K562 (cell line): ENCODE measurements around the gene HSPB1. TPM values are rescaled to one million over a fixed set of nuclear protein-coding genes. Genes with fewer than 3 reads are reported as not detected.

ENCODE experiments used
- CBFB ChIP-seq: sonication (generic); formaldehyde crosslinking; IDR thresholded peaks from 2 replicates; pipeline ENCODE4 v1.4.0; 2020; ENCODE audit warnings: mild to moderate bottlenecking, missing genetic modification reagents
- CEBPB ChIP-seq: fragments of 450-650 bp; IDR thresholded peaks from 2 replicates; pipeline ENCODE4 v1.6.1; 2016; ENCODE audit warnings: missing genetic modification characterization, missing compliant biosample characterization
- FOS ChIP-seq: IDR thresholded peaks from 3 replicates; pipeline ENCODE4 v1.6.1; 2011; ENCODE audit not compliant: insufficient read length; ENCODE audit errors: extremely low read depth
- HCFC1 ChIP-seq: IDR thresholded peaks from 2 replicates; pipeline ENCODE4 v1.6.1; 2012; ENCODE audit warnings: low read depth, low read length, improper control_type of control experiment
- HMG20B ChIP-seq: fragments of 250-450 bp; sonication (Bioruptor Pico); IDR thresholded peaks from 2 replicates; pipeline ENCODE4 v1.5.0; 2021; ENCODE audit warnings: mild to moderate bottlenecking
- HNRNPH1 ChIP-seq: fragments of 200-400 bp; formaldehyde crosslinking; optimal IDR thresholded peaks from 2 replicates; pipeline ENCODE3; 2017; ENCODE audit warnings: low read depth, mild to moderate bottlenecking, low read length, moderate library complexity
- MAFF ChIP-seq: IDR thresholded peaks from 2 replicates; pipeline ENCODE4 v1.6.1; 2012; ENCODE audit warnings: low read length, improper control_type of control experiment
- polyA plus RNA-seq, 8 experiments: library from polyadenylated mRNA; depleted of rRNA in 4 of 8; stranded (reverse) in 5 of 8; unstranded in 3 of 8; fragments of >200 nt; fragmentation: Nextera tagmentation in 2 of 8; fragmentation: Illumina TruSeq in 1 of 8; extraction: Ambion mirVana in 2 of 8; extraction: Trizol in 1 of 8; gene quantifications; 2 replicates each; pipeline versions ENCODE4 v1.2.1 to v1.2.3, GENCODE V29; 2011 to 2014; ENCODE audit warnings: inconsistent platforms in 1 of 8, missing spikeins in 1 of 8
- total RNA-seq, 7 experiments: library from RNA; depleted of rRNA in 6 of 7; stranded (reverse); fragments of >200 nt in 6 of 7; fragmentation: Illumina TruSeq in 2 of 7; extraction: Trizol in 2 of 7; gene quantifications; 2 replicates each; pipeline versions ENCODE4 v1.2.1 to v1.2.3, GENCODE V29; 2011 to 2021; ENCODE audit warnings: low replicate concordance in 1 of 7
- TF ChIP-seq, protein P1 (sequence below): fragments of 150-350 bp; IDR thresholded peaks from 2 replicates; pipeline ENCODE4 v1.6.1; 2014; ENCODE audit warnings: low read depth, mild to moderate bottlenecking, low read length, borderline replicate concordance
- TF ChIP-seq, protein P2 (sequence below): IDR thresholded peaks from 2 replicates; pipeline ENCODE4 v1.6.1; 2012; ENCODE audit warnings: low read depth, low read length, improper control_type of control experiment, borderline replicate concordance
- TF ChIP-seq, protein P3 (sequence below): conservative IDR thresholded peaks from 2 replicates; pipeline ENCODE4 v1.6.1; 2011; ENCODE audit warnings: low read depth, mild to moderate bottlenecking, low read length; ENCODE audit not compliant: control insufficient read depth
- TF ChIP-seq, protein P4 (sequence below): fragments of 450-650 bp; formaldehyde crosslinking; IDR thresholded peaks from 2 replicates; pipeline ENCODE4 v1.4.0; 2020; ENCODE audit warnings: mild to moderate bottlenecking, mixed read lengths
- TF ChIP-seq, protein P5 (sequence below): sonication (generic); formaldehyde crosslinking; IDR thresholded peaks from 2 replicates; pipeline ENCODE4 v1.8.0; 2022; ENCODE audit warnings: mild to moderate bottlenecking, missing genetic modification reagents

HSPB1 gene
- total and polyA plus RNA-seq, 9 of the 15 experiments (the other 6 are each of a cell fraction or from before 2014, with no cell fraction given), result 27.1 to 522 (median 138) TPM

DNA sequence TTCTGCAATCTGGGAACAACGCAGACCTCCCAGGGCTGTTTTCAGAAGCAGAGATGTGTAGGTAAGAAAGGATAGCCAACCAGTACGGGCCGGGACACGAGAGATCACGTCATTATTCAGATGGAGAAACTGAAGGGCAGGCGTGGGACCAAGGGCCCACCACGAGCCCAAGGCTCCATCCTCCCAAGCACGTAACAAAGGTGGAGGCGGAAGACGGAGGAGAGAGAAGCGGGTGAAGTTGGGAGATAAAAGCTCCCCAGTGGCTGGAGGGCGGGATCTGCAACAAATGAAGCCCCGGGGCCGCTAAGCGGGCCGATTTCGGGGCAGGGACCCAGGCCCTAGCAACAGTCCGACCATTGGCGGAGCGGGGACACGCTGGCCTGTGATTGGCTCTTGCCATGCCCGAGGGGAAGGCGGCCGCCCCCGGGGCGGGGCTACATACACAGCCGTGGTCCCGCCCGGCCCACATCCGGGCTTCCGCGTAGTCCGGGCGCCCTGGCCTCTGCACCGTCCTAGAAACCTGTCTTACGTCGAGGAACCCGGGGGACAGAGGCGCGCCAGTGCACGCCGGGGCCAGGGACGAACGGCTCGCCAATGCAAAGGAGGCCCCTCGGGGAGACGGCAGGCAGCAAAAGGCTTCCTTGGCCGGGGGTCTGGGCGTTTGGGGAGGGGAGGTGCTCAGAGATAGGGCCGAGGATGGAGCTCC lies 15.5 kb downstream of the HSPB1 start (continued):
- TF ChIP-seq, protein P1, sequence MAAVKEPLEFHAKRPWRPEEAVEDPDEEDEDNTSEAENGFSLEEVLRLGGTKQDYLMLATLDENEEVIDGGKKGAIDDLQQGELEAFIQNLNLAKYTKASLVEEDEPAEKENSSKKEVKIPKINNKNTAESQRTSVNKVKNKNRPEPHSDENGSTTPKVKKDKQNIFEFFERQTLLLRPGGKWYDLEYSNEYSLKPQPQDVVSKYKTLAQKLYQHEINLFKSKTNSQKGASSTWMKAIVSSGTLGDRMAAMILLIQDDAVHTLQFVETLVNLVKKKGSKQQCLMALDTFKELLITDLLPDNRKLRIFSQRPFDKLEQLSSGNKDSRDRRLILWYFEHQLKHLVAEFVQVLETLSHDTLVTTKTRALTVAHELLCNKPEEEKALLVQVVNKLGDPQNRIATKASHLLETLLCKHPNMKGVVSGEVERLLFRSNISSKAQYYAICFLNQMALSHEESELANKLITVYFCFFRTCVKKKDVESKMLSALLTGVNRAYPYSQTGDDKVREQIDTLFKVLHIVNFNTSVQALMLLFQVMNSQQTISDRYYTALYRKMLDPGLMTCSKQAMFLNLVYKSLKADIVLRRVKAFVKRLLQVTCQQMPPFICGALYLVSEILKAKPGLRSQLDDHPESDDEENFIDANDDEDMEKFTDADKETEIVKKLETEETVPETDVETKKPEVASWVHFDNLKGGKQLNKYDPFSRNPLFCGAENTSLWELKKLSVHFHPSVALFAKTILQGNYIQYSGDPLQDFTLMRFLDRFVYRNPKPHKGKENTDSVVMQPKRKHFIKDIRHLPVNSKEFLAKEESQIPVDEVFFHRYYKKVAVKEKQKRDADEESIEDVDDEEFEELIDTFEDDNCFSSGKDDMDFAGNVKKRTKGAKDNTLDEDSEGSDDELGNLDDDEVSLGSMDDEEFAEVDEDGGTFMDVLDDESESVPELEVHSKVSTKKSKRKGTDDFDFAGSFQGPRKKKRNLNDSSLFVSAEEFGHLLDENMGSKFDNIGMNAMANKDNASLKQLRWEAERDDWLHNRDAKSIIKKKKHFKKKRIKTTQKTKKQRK, result no peak
- TF ChIP-seq HNRNPH1, result no peak
- TF ChIP-seq, protein P2, sequence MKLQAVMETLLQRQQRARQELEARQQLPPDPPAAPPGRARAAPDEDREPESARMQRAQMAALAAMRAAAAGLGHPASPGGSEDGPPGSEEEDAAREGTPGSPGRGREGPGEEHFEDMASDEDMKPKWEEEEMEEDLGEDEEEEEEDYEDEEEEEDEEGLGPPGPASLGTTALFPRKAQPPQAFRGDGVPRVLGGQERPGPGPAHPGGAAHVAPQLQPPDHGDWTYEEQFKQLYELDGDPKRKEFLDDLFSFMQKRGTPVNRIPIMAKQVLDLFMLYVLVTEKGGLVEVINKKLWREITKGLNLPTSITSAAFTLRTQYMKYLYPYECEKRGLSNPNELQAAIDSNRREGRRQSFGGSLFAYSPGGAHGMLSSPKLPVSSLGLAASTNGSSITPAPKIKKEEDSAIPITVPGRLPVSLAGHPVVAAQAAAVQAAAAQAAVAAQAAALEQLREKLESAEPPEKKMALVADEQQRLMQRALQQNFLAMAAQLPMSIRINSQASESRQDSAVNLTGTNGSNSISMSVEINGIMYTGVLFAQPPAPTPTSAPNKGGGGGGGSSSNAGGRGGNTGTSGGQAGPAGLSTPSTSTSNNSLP, result no peak
- peak; percentile 98 for TF ChIP-seq FOS
- TF ChIP-seq, protein P3, sequence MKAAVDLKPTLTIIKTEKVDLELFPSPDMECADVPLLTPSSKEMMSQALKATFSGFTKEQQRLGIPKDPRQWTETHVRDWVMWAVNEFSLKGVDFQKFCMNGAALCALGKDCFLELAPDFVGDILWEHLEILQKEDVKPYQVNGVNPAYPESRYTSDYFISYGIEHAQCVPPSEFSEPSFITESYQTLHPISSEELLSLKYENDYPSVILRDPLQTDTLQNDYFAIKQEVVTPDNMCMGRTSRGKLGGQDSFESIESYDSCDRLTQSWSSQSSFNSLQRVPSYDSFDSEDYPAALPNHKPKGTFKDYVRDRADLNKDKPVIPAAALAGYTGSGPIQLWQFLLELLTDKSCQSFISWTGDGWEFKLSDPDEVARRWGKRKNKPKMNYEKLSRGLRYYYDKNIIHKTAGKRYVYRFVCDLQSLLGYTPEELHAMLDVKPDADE, result no peak; the same call in 1 of the 2 replicates
- TF ChIP-seq, protein P4, sequence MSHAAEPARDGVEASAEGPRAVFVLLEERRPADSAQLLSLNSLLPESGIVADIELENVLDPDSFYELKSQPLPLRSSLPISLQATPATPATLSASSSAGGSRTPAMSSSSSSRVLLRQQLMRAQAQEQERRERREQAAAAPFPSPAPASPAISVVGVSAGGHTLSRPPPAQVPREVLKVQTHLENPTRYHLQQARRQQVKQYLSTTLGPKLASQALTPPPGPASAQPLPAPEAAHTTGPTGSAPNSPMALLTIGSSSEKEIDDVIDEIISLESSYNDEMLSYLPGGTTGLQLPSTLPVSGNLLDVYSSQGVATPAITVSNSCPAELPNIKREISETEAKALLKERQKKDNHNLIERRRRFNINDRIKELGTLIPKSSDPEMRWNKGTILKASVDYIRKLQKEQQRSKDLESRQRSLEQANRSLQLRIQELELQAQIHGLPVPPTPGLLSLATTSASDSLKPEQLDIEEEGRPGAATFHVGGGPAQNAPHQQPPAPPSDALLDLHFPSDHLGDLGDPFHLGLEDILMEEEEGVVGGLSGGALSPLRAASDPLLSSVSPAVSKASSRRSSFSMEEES (CRISPR knock-in tag), result no peak
- TF ChIP-seq HMG20B (CRISPR knock-in tag), result no peak
- TF ChIP-seq CEBPB, result no peak
- no peak for TF ChIP-seq CBFB (CRISPR knock-in tag)
- no peak for TF ChIP-seq MAFF
- TF ChIP-seq, protein P5, sequence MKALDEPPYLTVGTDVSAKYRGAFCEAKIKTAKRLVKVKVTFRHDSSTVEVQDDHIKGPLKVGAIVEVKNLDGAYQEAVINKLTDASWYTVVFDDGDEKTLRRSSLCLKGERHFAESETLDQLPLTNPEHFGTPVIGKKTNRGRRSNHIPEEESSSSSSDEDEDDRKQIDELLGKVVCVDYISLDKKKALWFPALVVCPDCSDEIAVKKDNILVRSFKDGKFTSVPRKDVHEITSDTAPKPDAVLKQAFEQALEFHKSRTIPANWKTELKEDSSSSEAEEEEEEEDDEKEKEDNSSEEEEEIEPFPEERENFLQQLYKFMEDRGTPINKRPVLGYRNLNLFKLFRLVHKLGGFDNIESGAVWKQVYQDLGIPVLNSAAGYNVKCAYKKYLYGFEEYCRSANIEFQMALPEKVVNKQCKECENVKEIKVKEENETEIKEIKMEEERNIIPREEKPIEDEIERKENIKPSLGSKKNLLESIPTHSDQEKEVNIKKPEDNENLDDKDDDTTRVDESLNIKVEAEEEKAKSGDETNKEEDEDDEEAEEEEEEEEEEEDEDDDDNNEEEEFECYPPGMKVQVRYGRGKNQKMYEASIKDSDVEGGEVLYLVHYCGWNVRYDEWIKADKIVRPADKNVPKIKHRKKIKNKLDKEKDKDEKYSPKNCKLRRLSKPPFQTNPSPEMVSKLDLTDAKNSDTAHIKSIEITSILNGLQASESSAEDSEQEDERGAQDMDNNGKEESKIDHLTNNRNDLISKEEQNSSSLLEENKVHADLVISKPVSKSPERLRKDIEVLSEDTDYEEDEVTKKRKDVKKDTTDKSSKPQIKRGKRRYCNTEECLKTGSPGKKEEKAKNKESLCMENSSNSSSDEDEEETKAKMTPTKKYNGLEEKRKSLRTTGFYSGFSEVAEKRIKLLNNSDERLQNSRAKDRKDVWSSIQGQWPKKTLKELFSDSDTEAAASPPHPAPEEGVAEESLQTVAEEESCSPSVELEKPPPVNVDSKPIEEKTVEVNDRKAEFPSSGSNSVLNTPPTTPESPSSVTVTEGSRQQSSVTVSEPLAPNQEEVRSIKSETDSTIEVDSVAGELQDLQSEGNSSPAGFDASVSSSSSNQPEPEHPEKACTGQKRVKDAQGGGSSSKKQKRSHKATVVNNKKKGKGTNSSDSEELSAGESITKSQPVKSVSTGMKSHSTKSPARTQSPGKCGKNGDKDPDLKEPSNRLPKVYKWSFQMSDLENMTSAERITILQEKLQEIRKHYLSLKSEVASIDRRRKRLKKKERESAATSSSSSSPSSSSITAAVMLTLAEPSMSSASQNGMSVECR (CRISPR knock-in tag), result no peak
- TF ChIP-seq HCFC1, result no peak
